ENCODE data around the gene PNPLA7.
"Not testable (repeated sequence)": the region's sequence is repeated elsewhere in the genome, so short reads cannot be mapped to it uniquely, and the experiment has no call there.

Gene PNPLA7

GRCh38 chr9:137574192-137574591, 24.0 kb upstream of the PNPLA7 start:
- DNase-seq, result no peak

- no peak for DNase-seq
These were observed 20.4 kb upstream of the PNPLA7 start for GRCh38 chr9:137570566-137570965.

- DNase-seq, result no peak
These were observed 19.5 kb upstream of the PNPLA7 start for GRCh38 chr9:137569609-137570203.

- not testable (repeated sequence) for DNase-seq
These were observed 18.2 kb upstream of the PNPLA7 start for GRCh38 chr9:137568445-137568844.

GRCh38 chr9:137564817-137565411, 14.7 kb upstream of the PNPLA7 start:
- DNase-seq, result no peak

GRCh38 chr9:137564134-137564533, 13.9 kb upstream of the PNPLA7 start:
- DNase-seq, result no peak

GRCh38 chr9:137558127-137558526, 7.9 kb upstream of the PNPLA7 start:
- DNase-seq, result no peak

- DNase-seq, result no peak
These were observed 6.1 kb upstream of the PNPLA7 start for GRCh38 chr9:137556069-137556838.

GRCh38 chr9:137555179-137555578, 5.0 kb upstream of the PNPLA7 start:
- DNase-seq, result no peak

- DNase-seq, result no peak
These were observed 4.1 kb upstream of the PNPLA7 start for GRCh38 chr9:137554349-137554748.

- not testable (repeated sequence) for DNase-seq
These were observed 3.5 kb upstream of the PNPLA7 start for GRCh38 chr9:137553654-137554053.

- DNase-seq, result no peak
These were observed 2.0 kb upstream of the PNPLA7 start for GRCh38 chr9:137552022-137552768.

- DNase-seq, result peak; percentile 60
These were observed 1.2 kb upstream of the PNPLA7 start, which contains the start of gene MRPL41 for GRCh38 chr9:137551264-137552021. Gene MRPL41 (plus strand): TSS chr9:137551879. CDS start chr9:137552082, 203 bp downstream.

- DNase-seq, result not testable (repeated sequence)
These were observed 709 bp upstream of the PNPLA7 start for GRCh38 chr9:137550958-137551263.

- no peak for DNase-seq
These were observed 2.3 kb downstream of the PNPLA7 start for GRCh38 chr9:137547687-137548543.

GRCh38 chr9:137545123-137545522, 5.1 kb downstream of the PNPLA7 start:
- DNase-seq, result no peak

- DNase-seq, result no peak
These were observed 5.9 kb downstream of the PNPLA7 start for GRCh38 chr9:137544176-137544760.

GRCh38 chr9:137543237-137543963, 6.8 kb downstream of the PNPLA7 start:
- DNase-seq, result no peak

GRCh38 chr9:137542486-137542885, 7.7 kb downstream of the PNPLA7 start:
- DNase-seq, result no peak

GRCh38 chr9:137540536-137540935, 9.7 kb downstream of the PNPLA7 start:
- no peak for DNase-seq

- DNase-seq, result no peak
These were observed 12.1 kb downstream of the PNPLA7 start for GRCh38 chr9:137538058-137538457.
